ENCODE data around the gene CD55.

CD55 gene

DNA sequence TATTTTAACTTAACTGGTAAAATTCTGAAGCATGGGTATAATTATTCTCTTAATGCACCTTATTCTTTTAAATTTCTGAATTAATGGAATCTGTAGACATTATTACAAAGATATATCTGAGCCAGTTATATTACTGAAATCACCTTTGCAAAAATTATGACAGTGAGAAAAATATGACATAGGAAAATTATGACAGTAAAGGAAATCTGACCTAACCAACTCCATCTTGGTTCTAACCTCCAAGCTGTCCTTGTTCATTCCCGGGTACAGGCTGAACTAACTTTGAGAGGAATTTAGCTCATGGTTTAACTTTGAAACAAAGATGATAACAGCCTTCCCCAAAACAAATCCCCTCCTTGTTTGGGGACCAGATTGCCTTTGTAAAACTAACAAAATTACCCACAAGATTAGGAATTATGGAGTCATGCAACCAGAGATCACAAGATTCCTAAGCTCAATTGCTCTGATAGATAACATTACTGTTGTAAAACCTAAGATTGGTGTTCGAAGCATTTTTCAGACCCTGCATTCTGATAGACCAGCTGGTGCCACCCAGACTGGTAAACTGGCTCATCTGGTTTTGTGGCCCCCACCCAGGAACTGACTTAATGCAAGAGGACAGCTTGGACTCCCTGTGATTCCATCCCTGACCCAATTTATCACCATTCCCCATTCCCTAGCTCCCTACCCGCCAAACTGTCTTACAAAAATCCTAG lies 9.4 kb upstream of the CD55 start:
- TF ChIP-seq, protein P1, sequence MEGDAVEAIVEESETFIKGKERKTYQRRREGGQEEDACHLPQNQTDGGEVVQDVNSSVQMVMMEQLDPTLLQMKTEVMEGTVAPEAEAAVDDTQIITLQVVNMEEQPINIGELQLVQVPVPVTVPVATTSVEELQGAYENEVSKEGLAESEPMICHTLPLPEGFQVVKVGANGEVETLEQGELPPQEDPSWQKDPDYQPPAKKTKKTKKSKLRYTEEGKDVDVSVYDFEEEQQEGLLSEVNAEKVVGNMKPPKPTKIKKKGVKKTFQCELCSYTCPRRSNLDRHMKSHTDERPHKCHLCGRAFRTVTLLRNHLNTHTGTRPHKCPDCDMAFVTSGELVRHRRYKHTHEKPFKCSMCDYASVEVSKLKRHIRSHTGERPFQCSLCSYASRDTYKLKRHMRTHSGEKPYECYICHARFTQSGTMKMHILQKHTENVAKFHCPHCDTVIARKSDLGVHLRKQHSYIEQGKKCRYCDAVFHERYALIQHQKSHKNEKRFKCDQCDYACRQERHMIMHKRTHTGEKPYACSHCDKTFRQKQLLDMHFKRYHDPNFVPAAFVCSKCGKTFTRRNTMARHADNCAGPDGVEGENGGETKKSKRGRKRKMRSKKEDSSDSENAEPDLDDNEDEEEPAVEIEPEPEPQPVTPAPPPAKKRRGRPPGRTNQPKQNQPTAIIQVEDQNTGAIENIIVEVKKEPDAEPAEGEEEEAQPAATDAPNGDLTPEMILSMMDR (IDR thresholded peaks at IDR 0.05; ENCODE audit: borderline replicate concordance, control extremely low read depth, extremely low read depth, insufficient read depth, missing control alignments): no peak
- in situ Hi-C loops (cut with MboI; ENCODE audit: low sequenced_read_pairs, unreplicated experiment): no loop called here
- no peak for DNase-seq (ENCODE audit: low spot score)

DNA sequence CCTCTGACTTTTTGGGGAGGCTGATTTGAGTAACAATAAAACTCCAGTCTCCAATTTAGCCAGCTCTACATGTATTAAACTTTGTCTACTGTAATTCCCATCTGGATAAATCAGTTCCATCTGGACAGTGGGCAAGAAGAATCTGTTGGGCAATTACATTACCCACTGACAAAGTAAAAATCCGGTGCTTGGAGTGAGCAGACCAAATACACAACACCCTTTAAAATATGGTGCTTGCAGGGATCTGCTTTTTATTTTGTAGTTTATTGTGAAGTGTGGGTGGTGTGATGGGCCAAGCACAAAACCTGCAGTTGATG lies 8.9 kb upstream of the CD55 start:
- TF ChIP-seq, protein P1 (IDR thresholded peaks at IDR 0.05; ENCODE audit: borderline replicate concordance, control extremely low read depth, extremely low read depth, insufficient read depth, missing control alignments): no peak
- no peak for DNase-seq (ENCODE audit: low spot score)
- in situ Hi-C loops (cut with MboI; ENCODE audit: low sequenced_read_pairs, unreplicated experiment): no loop called here

DNA sequence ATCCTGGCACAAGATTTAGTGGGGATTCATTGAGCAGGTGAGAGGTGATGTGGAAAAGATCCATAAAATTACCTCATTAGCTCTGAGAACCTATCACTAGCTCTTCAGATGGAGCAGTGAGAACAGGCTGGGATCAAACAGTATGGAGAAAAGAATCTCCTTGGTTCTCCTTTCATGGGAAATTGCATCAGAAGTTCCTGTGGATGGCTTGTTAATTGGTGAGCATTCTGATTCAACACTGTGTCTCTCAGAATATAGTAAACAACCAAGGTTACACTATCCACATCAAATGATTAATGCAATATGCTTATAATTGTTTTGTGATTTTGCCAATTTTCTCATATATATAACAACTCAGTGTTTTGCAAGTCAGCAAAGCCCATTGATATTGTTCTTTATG lies 8.3 kb upstream of the CD55 start:
- TF ChIP-seq, protein P1 (IDR thresholded peaks at IDR 0.05; ENCODE audit: borderline replicate concordance, control extremely low read depth, extremely low read depth, insufficient read depth, missing control alignments): no peak
- no peak for DNase-seq (ENCODE audit: low spot score)
- in situ Hi-C loops (cut with MboI; ENCODE audit: low sequenced_read_pairs, unreplicated experiment): no loop called here

DNA sequence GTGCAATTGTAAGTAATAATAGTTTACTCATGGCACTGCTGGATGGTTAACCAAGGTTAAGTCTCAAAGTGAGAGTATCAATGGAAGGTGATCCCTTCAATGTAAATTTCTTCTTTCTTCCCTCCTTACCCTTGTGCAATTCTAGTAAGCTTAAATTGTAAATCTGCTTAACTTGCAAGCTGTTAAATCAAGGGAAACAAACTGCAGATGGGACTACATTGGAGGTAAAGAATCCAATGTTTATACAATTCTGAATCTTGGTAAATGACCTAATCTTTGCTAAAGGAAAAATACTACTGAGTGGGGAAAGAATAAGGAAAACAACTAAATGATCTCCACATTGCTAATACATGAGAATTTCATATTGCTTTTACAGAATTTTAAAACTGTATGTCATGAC lies 6.7 kb upstream of the CD55 start:
- DNase-seq (ENCODE audit: low spot score): no peak
- in situ Hi-C loops (cut with MboI; ENCODE audit: low sequenced_read_pairs, unreplicated experiment): no loop called here
- TF ChIP-seq, protein P1 (IDR thresholded peaks at IDR 0.05; ENCODE audit: borderline replicate concordance, control extremely low read depth, extremely low read depth, insufficient read depth, missing control alignments): no peak

DNA sequence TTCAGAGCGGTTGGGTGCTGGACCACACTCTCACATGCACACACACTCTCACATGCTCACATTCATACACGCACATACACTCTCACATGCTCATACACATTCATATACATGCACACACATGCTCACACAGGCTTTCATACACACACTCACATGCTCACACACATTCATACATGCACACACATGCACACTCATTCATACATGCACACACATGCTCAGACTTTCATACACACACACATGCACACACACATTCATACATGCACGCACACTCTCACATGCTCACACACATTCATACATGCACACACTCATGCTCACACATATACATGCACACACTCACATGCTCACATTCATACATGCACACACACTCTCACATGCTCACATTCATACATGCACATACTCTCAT lies 6.0 kb upstream of the CD55 start:
- in situ Hi-C loops (cut with MboI; ENCODE audit: low sequenced_read_pairs, unreplicated experiment): no loop called here
- no peak for DNase-seq (ENCODE audit: low spot score)
- TF ChIP-seq, protein P1 (IDR thresholded peaks at IDR 0.05; ENCODE audit: borderline replicate concordance, control extremely low read depth, extremely low read depth, insufficient read depth, missing control alignments): no peak

DNA sequence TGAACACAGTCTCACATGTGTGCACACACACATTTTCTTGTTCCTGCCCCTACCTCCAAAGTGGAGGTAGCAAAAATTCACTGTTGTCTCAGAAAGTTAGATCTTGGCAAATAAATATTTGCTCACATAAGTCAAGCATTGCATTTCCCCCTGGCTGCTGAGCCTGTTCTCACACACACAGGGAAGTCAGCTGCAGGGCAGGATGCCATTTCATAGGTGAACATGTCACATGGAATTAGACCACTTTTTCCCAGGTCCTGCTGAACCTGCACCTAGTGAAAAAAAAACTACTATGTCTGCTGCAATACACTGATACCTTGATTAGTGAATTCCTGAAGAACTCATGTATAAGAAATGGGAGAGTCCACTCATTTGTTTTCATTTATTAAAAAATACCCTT lies 5.3 kb upstream of the CD55 start:
- in situ Hi-C loops (cut with MboI; ENCODE audit: low sequenced_read_pairs, unreplicated experiment): no loop called here
- TF ChIP-seq, protein P1 (IDR thresholded peaks at IDR 0.05; ENCODE audit: borderline replicate concordance, control extremely low read depth, extremely low read depth, insufficient read depth, missing control alignments): no peak
- no peak for DNase-seq (ENCODE audit: low spot score)

Data from GM13976 (cell line).